GM18498 (cell line): Measurements from ENCODE around the gene LPGAT1.
A peak's percentile ranks its signal among the peaks of the same experiment; 100 is the strongest.
"Not testable (repeated sequence)": the region's sequence is repeated elsewhere in the genome, so short reads cannot be mapped to it uniquely, and the experiment has no call there.

Experiments used
- ATAC-seq: cut with Tn5 transposase; IDR thresholded peaks from one replicate; pipeline ENCODE4 v1.9.1; 2021; ENCODE audit warnings: mild to moderate bottlenecking, moderate library complexity; ENCODE audit not compliant: unreplicated experiment

The LPGAT1 gene

GRCh38 chr1:211830328-211831142 is at the start of gene LPGAT1:
LPGAT1 (minus strand) TSS chr1:211830763; CDS start chr1:211829296, 1,467 bp downstream.
- peak; percentile 80 for ATAC-seq

GRCh38 chr1:211879475-211879874 is 48.9 kb upstream of the LPGAT1 start:
- no peak for ATAC-seq

DNA sequence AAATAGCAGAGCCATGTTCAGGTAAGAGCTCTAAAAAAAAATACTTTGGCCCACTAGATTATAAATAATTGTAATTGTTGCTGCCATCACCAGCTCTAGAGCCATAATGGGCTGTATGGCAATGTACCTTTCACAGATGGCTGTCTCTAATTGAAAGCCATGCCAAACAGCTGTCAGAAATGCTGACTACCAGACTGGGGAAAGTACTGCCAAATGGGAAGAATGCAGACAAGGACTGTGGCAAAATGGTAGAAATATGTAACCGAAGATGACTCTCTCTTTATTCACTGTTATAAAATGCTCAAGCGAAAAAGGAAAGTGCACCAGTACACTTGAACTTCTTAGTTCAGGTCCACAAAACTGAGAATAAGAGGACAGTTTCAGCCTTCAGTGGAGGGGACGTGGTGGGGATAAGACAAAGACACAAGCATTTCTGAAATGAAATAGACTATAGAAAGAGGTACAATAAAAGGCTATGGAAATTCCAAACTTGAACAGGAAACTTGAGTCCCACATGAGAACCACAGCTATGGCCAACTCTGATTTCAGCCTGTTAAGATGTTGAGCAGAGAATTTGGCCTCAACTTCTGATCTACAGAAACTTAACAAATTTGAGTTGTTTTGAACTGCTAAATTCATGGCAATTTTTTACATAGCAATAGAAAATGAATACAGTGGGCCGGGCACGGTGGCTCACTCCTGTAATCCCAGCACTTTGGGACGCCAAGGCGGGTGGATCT is 46.5 kb upstream of the LPGAT1 start:
- no peak for ATAC-seq

- ATAC-seq: no peak
Observed at GRCh38 chr1:211875541-211875940, 45.0 kb upstream of the LPGAT1 start.

DNA sequence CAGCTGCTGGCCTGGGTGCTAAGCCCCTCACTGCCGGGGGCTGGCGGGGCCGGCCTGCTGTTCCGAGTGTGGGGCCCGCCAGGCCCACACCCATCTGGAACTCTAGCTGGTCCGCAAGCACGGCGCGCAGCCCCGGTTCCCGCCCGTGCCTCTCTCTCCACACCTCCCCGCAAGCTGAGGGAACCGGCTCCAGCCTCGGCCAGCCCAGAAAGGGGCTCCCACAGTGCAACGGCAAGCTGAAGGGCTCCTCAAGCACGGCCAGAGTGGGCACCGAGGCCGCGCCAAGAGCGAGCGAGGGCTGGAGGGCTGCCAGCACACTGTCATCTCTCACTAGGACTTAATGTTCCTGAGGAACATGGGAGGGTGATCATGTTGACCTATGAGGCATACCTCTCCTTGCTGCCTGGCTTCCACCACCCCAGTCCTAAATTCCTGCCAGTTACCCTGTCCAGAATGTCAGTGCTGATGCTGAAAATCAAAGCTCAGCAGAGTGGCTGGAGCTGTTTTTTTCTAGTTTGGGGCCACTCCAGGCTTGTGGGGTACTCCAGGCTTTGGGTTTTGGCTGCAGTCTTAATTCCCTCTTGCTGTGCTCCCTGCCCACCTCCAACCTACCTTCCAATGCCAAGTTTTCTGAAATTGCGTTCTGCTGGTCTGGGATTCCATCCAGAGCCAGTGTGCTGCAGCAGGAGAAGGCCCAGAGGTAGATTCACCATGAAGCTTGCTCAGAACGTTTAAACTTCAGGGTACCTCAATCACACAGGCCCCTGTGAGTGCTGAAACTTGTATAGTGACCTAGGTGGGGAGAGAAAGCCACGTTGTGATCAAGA is 44.2 kb upstream of the LPGAT1 start:
- ATAC-seq: no peak

- ATAC-seq: not testable (repeated sequence)
Observed at GRCh38 chr1:211873731-211874130, 43.2 kb upstream of the LPGAT1 start.

- ATAC-seq: no peak
Observed at GRCh38 chr1:211870156-211870555, 39.6 kb upstream of the LPGAT1 start.

GRCh38 chr1:211865180-211865579 is 34.6 kb upstream of the LPGAT1 start:
- no peak for ATAC-seq

- ATAC-seq: no peak
Observed at GRCh38 chr1:211859405-211859804, 28.8 kb upstream of the LPGAT1 start.

DNA sequence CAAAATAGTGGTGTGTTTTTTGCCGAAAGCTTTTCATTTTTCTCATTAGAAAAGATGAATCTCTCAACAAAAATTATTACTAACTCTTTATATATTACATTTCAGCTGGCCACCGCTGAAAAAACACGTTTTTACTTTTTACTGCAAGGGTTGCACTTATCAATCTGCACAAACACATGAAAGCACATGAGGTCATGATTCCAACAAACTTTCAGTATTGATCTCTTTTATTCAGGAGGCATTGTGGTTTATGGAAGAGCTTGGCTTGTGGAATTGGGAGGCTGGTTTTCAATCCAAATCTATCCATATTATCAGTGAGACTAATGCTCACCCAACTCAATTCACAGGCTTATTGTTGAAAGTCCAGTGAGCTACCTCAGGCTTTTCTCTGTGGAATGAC is 20.6 kb upstream of the LPGAT1 start:
- ATAC-seq: no peak

GRCh38 chr1:211843507-211844298 is 13.1 kb upstream of the LPGAT1 start:
- ATAC-seq: no peak

- no peak for ATAC-seq
Observed at GRCh38 chr1:211843018-211843417, 12.5 kb upstream of the LPGAT1 start.

DNA sequence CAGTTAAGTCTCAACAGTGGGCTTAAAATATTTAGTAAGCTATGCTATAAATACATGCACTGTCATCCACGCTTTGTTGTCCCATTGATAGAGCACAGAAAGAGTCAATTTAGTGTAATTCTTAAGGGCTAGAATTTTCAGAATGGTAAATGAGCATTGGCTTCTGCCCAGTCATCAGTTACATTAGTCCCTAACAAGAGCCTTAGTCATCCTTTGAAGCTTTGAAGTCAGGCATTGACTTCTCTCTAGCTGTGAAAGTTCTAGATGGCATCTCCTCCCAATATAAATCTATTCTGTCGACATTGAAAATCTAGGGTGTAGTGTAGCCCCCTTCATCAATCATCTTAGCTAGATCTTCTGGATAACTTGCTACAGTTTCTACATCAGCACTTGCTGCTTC is 12.0 kb upstream of the LPGAT1 start:
- ATAC-seq: no peak

DNA sequence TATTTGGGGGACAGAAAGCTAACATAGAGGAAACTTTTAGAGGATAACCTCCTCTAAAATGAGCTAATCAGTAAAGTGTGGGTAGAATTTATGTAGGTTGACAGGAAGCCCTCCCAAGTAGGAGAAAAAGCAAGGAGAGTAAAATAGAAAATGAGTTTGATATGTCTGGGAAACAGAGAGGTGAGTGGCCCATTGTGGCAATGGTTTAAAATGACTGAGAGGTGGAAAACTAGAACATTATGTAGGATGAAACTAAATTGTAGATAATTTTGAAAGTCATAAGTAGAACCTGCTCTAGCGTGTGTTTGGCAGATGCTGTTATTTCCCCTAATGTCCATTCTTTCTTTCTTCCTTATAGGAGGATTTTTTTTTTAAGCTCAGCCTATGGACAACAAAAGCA is 8.5 kb upstream of the LPGAT1 start:
- no peak for ATAC-seq

- ATAC-seq: no peak
Observed at GRCh38 chr1:211833174-211833820, 2.7 kb upstream of the LPGAT1 start.

GRCh38 chr1:211832661-211833060 is 2.1 kb upstream of the LPGAT1 start:
- ATAC-seq: no peak

GRCh38 chr1:211831558-211832323 is 1.2 kb upstream of the LPGAT1 start:
- ATAC-seq: no peak

GRCh38 chr1:211830055-211830327 is 572 bp downstream of the LPGAT1 start:
- ATAC-seq: peak; percentile 26

GRCh38 chr1:211829343-211830054 is 1.1 kb downstream of the LPGAT1 start:
- no peak for ATAC-seq
